ENCODE data around the gene UBE2A.

The UBE2A gene

GRCh38 chrX:119614776-119615175 lies 40.4 kb downstream of the UBE2A start:
- no peak for DNase-seq

- no peak for DNase-seq
Observed at GRCh38 chrX:119617517-119618164, 43.3 kb downstream of the UBE2A start.

GRCh38 chrX:119618439-119618838 lies 44.1 kb downstream of the UBE2A start:
- no peak for DNase-seq

GRCh38 chrX:119622356-119623232 lies 48.2 kb downstream of the UBE2A start:
- DNase-seq: no peak

GRCh38 chrX:119624417-119624816 lies 50.1 kb downstream of the UBE2A start:
- DNase-seq: no peak

GRCh38 chrX:119624951-119625668 lies 50.7 kb downstream of the UBE2A start:
- no peak for DNase-seq

GRCh38 chrX:119625843-119626242 lies 51.5 kb downstream of the UBE2A start:
- no peak for DNase-seq

All from activated CD4-positive, CD25-positive, alpha-beta regulatory T cell treated with anti-CD3 and anti-CD28 coated beads, Interleukin-2, amount 50 U/mL, for 72 hours (primary cell).